ENCODE results near the gene MLH3. TPM values are rescaled to one million over a fixed set of nuclear protein-coding genes. Genes with fewer than 3 reads are reported as not detected.

The MLH3 gene
- total RNA-seq, 1 donor from 2014 or later, result 19.1 TPM

DNA sequence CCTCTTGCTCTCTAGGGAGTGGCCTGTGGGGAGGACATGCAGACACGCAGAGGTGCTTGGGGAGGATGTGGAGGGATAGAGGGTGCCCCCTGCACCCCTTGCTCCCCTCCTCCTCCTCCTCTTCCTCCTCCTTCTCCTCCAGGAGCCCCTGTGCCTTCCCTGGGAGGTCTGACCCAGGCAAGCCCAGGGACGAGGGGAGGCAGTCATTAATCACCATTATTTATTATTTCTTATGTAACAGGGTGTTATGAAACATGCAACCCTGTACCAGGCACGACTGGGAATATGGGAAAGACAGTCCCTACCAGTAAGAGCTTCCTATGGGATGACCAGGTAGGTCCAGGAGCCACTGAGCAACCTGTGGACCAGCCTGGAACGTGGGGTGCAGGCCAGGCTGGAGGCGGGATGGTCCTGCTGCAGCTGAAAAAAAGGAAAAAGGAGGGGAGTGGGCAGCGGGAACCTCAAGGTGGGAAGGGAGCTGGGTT is 73.3 kb downstream of the MLH3 start:
- DNase-seq (no peak), ATAC-seq (no peak)
- intact Hi-C loops (cut with micrococcal nuclease), result no loop called here

DNA sequence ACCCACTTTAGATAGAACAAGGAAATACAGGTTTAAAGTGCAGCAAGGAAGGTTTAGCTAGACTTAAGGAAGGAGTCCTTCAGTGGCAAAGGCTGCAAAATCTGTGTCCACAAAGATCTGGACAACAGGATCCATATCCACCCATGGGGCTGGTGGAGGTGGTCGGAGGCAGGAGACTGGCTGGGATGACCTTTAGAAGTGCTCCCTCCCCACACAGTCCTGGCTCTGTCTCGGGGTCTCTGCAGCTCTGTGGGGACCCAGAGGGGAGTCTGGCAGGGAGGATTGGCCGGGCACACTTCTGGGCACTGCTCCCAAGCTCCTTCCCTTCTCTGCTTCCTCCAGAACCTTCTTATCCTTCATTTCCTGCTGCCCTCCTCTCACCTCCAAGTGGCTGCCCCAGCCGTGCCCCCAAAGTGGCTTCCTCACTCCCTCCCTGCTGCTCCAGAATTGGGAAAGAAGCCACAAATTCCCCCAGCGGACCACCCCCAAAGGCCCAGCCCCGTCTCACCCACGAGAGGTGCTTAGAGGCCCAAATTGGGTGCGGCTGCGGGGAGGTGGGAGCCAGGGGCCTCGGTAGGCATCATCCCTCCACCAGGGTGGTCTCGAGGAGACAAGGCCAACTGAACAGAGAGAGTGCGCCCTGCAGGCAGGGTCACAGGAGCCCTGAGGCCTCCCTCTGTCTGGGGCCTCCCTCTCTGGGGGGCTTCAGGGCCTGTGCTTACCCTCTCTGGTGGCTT is 73.9 kb downstream of the MLH3 start:
- DNase-seq, result no peak
- intact Hi-C loops (cut with micrococcal nuclease), result no loop called here
- ATAC-seq, result no peak

DNA sequence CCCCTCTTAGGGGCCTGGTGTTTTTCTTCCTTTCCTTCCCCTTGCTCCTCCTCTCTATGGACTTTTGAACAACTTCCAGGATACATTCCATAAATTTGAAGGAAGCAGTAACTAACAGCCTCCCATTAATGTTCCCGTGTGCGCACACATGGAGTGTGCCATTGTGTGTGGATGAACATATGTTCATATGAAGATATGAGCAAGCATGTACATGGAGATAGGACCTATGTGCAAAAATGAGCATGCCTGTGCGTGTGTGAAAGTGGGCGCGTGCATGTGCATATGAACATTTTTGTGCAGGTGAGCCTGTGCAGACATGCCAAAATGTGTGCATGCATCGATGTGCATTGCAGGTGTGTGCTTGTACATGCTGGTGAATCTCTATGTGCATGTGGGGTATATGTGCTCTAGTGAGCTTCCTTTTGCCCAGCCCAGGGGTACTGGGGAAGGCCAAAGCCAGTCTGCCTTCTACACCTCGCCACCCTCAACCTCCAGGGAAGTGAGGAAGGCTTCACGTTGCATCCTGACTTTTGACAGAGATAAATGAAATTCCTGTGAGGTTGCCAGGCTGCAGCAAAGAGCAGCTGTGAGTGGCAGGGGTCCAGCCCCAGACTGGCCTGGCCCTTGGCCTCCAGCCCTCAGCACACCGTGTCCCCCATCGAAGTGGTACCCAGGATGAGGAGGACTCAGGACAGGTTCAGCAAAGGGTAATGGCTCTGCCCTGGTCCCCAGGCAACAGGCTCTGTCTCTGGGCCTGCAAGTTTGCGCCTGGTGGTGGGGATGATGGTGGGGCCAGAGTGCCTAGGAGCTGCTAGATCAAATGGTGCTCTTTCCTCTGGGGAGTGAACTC is 74.8 kb downstream of the MLH3 start:
- intact Hi-C loops (cut with micrococcal nuclease), result no loop called here
- ATAC-seq, result no peak
- DNase-seq, result no peak

DNA sequence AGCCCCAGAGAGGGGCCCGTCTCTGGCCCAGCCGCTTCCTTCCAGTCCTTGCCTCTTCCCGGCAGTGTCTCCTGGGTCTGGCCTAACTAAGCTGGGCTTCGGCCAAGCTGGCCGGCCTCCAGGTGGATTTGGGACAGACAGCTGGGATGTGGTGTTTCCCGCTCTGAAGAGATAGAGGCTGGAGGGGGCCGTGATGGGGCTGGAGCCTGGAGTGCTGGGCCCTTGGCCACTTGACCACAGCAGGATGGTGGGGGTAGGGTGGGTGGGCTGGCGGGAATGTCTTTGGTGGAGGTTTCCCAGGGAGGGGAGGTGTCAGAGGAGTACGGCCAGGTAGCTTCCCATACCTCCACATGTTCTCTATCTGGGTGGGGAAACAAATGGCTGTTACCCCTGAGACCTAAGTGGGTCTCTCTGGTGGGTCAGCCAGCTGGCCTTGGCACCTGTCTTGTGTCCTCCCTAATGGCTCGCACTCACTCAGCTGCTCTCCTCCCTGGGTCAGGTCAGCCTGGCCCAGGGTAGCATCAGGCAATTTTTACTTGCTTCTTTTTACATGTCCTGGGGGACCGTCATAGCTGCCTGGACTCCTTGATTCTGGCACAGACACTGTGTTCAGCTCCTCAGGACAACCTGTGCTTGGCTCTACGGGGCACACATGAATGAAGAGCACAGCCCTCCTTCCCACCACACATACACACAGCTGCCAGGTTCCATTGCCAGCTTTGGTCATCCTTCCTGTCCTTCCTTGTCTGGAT is 76.0 kb downstream of the MLH3 start:
- ATAC-seq, result peak; percentile 84
- intact Hi-C loops (cut with micrococcal nuclease), result no loop called here
- DNase-seq, result peak; percentile 97

DNA sequence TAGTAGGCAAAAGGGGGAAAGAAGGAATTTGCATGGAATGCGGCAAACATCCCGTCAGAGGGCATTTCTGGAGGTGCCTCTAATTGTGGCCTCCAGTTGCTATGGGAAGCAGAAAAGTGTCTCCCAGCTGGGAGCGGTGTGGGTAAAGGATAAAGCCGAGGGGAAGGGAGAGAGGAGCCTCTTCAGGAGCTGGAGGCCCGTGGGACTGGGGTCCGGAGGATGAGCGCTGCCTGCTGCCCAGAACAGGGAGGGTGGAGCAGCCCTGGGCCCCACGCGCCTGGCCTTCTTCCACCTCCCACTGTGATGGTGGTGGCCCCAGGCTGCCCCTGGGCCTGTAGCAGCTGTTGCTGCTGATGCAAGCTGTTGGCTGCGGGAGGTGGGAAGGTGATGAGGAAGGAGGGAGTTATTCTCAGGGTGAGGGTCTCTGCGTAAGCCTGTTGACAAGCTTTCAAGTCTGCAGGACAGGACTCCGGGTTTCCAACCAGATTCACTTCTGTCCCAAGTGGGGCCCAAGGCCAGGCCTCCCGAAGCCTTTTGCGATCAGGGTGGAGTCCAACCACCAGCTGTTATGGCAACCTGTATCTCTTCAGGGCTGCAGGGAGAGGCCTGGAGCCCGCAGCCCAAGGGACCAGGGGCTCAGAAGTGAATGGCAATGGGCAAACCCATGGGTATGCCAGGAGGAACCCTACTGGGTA is 76.8 kb downstream of the MLH3 start:
- ATAC-seq, result peak; percentile 72
- peak; percentile 82 for DNase-seq
- intact Hi-C loops (cut with micrococcal nuclease), result no loop called here

DNA sequence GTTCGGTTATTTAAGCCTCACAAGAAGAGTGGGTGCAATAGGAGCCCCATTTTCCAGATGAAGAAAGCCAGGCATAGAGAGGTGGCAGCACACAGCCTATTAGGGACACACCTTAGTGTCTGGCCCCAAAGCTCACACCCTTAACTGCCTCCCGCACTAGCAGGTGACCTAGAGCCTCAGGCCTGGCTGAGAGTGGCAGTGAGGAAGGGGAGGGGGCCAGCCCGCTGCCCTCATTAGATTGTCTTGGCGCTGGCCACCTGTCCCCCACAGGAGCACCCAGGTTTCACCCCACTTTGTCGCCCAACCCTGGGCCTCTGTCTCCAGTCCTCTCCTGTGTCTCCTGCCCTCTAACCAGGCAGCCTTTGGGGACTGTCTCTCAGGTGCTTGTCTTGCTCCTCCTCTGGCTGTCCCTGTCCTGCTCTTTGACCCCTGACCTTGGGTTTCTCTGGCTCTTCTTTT is 77.3 kb downstream of the MLH3 start:
- DNase-seq (no peak), ATAC-seq (no peak)
- intact Hi-C loops (cut with micrococcal nuclease), result no loop called here

DNA sequence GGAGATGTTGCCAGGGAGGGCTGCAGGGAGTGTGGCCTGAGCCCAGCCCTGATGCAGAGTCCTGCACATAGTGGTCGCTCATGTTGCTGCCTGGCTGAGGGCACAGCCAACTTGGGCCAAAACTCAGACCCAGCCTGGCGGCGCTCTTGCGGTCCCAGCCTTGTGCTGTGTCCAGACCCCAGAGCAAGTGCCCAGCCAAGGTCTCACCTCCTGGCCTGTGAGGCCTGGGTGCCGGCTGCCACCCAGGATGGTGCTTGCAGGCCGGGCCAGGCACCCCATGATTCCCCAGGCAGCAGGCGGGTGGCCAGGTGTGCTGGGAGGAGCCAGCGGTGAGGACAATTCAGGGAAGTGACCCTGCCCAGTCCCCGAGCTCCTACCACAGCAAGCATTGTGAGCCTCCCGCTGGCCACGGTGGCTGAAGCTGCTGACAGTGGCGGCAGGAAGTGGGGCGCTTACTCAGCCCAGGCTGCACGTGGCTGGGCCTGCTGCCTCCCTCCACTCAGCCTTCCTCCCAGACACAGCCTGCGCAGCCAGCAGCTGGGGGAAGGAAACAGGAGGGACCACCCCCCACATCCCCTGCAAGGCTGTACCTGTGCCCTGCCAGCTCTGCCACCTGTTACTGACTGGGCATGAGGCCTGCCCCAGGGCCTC is 78.1 kb downstream of the MLH3 start:
- intact Hi-C loops (cut with micrococcal nuclease), result no loop called here
- ATAC-seq, result peak; percentile 61

DNA sequence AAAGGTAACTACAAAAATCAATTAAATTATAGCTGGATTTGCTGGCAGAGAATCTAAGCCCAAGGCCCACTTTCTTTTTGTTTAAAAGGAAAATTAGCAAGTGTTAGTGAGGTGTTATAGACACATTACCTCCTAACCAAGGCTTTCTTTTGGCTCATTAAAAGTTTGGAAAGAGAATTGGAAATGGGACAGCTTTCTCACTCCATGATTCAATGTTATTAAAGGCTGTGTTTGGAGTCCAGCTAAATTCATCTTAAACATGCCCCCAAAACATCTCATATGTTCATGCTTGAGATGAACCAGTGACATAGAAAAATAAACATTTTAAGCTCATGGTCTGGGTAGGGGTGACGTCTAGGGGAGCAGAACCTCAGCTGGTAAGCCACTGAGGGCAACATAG is 82.5 kb downstream of the MLH3 start:
- no peak for ATAC-seq
- intact Hi-C loops (cut with micrococcal nuclease), result no loop called here
- DNase-seq, result no peak

More for the DNA sequence above, 78.1 kb downstream of the MLH3 start:
- peak; percentile 84 for DNase-seq

DNA sequence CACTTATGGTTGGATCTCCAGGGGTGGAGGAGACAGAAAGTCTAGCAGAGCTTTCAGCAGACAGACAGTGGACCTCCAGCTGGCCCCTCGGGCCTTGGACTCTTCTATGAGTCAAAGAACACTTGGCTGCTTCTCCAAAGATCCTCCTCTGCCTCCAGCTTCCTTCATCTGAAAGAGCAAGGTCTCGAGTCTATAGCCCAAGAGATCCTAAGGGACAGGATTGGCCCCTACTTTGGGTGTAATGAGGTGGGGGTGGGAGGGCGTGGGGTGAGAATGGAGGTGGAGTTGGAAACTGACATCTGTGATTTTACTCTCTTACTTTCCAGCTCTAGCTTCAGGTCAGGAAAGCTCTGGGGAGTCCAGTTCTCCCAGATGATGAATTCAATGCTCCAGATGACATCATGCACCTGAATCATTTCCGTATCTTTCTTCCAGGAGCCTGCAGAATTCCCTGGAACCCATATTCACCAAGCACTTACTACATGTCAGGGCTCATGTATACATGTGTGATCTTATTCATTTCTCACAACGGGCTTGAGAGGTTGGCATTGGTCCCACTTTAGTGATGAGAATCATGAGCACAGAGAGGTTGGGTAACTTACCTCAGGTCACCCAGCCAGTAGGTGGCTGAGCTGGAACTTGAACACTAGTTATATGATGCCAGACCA is 85.6 kb downstream of the MLH3 start:
- DNase-seq (no peak), ATAC-seq (peak; percentile 18)
- intact Hi-C loops (cut with micrococcal nuclease), result no loop called here

DNA sequence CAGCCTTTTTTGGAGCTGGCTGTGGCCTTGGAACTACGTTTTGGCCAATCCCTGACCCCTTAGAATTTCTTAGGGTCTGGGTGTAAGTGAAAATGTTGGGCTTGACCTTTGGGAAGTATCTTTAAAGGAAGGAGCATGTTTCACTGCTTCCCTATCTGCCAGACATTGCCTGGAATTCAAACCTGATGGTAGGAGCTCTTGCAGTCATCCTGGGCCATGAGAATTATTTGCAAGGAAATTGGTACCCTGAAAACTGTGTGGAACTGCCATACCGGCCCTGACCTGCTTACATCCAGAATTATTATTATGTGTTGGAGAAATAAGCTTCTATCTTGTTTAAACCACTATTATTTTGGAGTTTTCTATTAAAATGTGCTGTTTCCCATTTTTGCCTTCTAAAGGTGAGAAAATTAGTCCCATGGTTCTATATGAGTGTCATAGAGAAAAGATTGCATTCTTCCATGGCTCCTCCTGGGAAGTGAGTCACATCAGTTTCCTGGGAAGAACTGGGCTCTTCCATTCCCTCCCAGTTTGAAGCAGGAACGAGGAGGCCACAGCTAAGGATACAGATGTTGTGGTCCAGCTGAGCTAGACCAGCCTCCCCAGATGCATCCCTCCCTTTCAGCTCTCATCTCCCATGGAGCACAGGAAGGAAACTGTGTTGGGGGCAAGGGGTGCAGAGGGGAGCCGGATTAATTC is 86.3 kb downstream of the MLH3 start:
- no peak for DNase-seq
- ATAC-seq, result peak; percentile 18
- intact Hi-C loops (cut with micrococcal nuclease), result no loop called here

Other genes with a start within 250 kb of the MLH3 start
- not detected for gene PROX2, start 175.3 kb downstream of the MLH3 start, total RNA-seq
- 241 TPM for gene DLST, start 169.6 kb downstream of the MLH3 start, total RNA-seq
- gene RPS6KL1, start 128.2 kb downstream of the MLH3 start, total RNA-seq, result 18.6 TPM
- 4.9 TPM for gene PGF, start 95.9 kb downstream of the MLH3 start, total RNA-seq
- gene EIF2B2, start 48.5 kb downstream of the MLH3 start, total RNA-seq, result 34.5 TPM
- gene ACYP1, start 12.6 kb upstream of the MLH3 start, total RNA-seq, result 11.7 TPM
- gene ZC2HC1C, start 18.2 kb upstream of the MLH3 start, total RNA-seq, result 14.0 TPM
- 119 TPM for gene NEK9, start 75.6 kb upstream of the MLH3 start, total RNA-seq
- 266 TPM for gene TMED10, start 125.1 kb upstream of the MLH3 start, total RNA-seq
- gene FOS, start 227.4 kb upstream of the MLH3 start, total RNA-seq, result 25.4 TPM

Data from left ventricle myocardium superior (tissue), 1 donor.